Stomach (tissue), 4 donors: ENCODE data around the gene RHPN2.

ENCODE experiments used
- CTCF ChIP-seq, 7 experiments: fragments of 450-650 bp in 4 of 7; fragments of 200-600 bp in 3 of 7; sonication (generic) in 3 of 7; IDR thresholded peaks; one replicate each; pipeline ENCODE4 v1.5.1; 2016 to 2019; ENCODE audit warnings: antibody characterized with exemption in 7 of 7, control low read depth in 2 of 7, mild to moderate bottlenecking in 1 of 7
- EP300 ChIP-seq: sonication (generic); formaldehyde crosslinking; IDR thresholded peaks from one replicate; pipeline ENCODE4 v1.6.1; 2017; ENCODE audit warnings: antibody characterized with exemption
- POLR2A ChIP-seq, 4 donors: fragments of 450-650 bp; IDR thresholded peaks; one replicate each; pipeline ENCODE4 v1.6.1; 2016; ENCODE audit warnings: antibody characterized with exemption in 4 of 4, control low read depth in 2 of 4, mild to moderate bottlenecking in 1 of 4, moderate library complexity in 1 of 4
- POLR2AphosphoS5 ChIP-seq, 3 donors: sonication (generic); formaldehyde crosslinking; IDR thresholded peaks; one replicate each; pipeline ENCODE4 v1.6.1; 2016; ENCODE audit warnings: antibody characterized with exemption in 3 of 3

GRCh38 chr19:33063753-33064457 lies 783 bp downstream of the RHPN2 start:
- TF ChIP-seq EP300 (no peak), POLR2A (IDR thresholded peaks at IDR 0.05) (no peak), CTCF (IDR thresholded peaks at IDR 0.05) (no peak), POLR2AphosphoS5 (IDR thresholded peaks at IDR 0.05) (no peak)
